AG09309 (cell line): ENCODE data around the gene WDR20.
"Not testable (repeated sequence)": the region's sequence is repeated elsewhere in the genome, so short reads cannot be mapped to it uniquely, and the experiment has no call there.

Experiments used
- DNase-seq: peaks from one replicate; pipeline ENCODE4 v3.0.0-alpha.2; 2010; ENCODE audit warnings: low read depth
- H3K4me3 ChIP-seq: 2 replicates; pipeline ENCODE4 v1.5.1; 2011; ENCODE audit warnings: mild to moderate bottlenecking, low read depth, low read length, moderate library complexity; ENCODE audit not compliant: control insufficient read depth
- TF ChIP-seq, protein P1 (sequence below): IDR thresholded peaks from 2 replicates; pipeline ENCODE4 v1.5.1; 2011; ENCODE audit warnings: mild to moderate bottlenecking, low read depth, low read length, inconsistent platforms; ENCODE audit not compliant: insufficient read depth, control insufficient read depth; ENCODE audit errors: missing control alignments

The WDR20 gene

GRCh38 chr14:102096569-102097188 lies 43.0 kb upstream of the WDR20 start:
- TF ChIP-seq, protein P1, sequence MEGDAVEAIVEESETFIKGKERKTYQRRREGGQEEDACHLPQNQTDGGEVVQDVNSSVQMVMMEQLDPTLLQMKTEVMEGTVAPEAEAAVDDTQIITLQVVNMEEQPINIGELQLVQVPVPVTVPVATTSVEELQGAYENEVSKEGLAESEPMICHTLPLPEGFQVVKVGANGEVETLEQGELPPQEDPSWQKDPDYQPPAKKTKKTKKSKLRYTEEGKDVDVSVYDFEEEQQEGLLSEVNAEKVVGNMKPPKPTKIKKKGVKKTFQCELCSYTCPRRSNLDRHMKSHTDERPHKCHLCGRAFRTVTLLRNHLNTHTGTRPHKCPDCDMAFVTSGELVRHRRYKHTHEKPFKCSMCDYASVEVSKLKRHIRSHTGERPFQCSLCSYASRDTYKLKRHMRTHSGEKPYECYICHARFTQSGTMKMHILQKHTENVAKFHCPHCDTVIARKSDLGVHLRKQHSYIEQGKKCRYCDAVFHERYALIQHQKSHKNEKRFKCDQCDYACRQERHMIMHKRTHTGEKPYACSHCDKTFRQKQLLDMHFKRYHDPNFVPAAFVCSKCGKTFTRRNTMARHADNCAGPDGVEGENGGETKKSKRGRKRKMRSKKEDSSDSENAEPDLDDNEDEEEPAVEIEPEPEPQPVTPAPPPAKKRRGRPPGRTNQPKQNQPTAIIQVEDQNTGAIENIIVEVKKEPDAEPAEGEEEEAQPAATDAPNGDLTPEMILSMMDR = peak; percentile 88
- peak; percentile 18 for DNase-seq
- no peak overlapping the region for H3K4me3 ChIP-seq

DNA sequence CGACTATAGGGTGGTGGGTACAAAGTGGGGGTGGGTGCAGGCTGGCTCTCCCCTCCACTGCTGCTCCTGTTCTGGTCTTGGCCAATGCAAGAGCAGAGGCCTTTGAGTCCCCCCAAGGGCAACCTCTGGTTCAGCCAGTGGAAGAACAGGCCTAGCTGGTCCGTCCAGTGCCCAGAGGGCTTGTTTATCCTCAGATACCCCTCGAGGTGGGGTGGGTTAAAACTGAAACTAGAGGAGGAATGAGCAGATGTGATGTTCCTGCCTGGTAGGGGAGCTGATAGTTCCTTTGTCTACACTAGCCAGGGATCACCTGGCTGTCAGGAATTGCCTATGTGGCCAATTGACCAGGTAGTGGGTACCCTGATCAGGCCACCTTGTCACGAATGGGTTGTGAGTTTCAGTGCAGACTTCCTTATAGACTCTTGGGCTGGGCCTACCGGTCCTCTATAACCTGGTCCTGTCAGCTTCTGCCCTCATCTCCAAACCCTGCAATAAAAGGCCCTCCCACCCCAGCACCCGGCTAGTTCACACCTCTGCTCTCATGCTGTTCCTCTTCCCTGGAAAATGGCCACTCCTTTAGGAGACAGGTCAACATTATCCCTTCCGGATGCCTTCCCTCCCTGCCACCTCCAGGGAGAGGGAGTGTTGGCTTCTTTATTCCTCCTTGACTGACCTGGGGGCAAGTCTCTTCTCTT lies 42.1 kb upstream of the WDR20 start:
- H3K4me3 ChIP-seq = no peak overlapping the region
- DNase-seq = no peak
- TF ChIP-seq, protein P1 = no peak

GRCh38 chr14:102103062-102103695 lies 36.5 kb upstream of the WDR20 start:
- H3K4me3 ChIP-seq = no peak overlapping the region
- no peak for DNase-seq
- TF ChIP-seq, protein P1 = no peak

DNA sequence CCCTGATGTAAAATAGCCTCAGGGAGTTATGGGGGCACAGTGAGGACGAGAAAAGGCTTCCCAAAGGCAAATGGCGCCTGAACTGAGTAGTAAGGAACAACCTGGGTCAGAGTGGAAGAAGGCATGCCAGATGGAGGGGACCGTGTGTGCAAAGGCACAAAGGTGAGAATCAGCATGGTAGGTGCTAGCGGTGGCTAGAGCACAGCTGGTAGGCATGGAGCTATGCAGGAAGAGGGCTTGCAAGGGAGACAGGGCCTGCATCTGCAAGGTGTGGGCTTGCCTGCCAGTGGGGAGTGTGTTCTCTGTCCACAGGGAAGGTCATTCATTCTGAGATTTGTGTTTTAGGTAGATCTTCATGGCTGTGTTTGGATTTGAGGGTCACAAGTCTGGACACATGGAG lies 34.3 kb upstream of the WDR20 start:
- TF ChIP-seq, protein P1 = no peak
- H3K4me3 ChIP-seq = no peak overlapping the region
- DNase-seq = no peak

DNA sequence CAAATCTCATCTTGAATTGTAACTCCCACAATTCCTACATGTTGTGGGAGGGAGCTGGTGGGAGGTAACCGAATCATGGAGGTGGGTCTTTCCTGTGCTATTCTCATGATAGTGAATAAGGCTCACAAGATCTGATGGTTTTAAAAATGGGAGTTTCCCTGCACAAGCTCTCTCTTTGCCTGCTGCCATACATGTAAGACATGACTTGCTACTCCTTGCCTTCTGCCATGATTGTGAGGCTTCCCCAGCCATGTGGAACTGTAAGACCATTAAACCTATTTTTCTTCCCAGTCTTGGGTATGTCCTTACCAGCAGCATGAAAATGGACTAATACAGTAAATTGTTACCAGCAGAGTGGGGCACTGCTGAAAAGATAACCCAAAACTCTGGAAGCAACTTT lies 30.4 kb upstream of the WDR20 start:
- DNase-seq, H3K4me3 ChIP-seq: not testable (repeated sequence)

GRCh38 chr14:102111101-102111500 lies 28.6 kb upstream of the WDR20 start:
- TF ChIP-seq, protein P1 = no peak
- DNase-seq = no peak
- H3K4me3 ChIP-seq = no peak overlapping the region
